ENCODE results near the gene SRRD.
"Not testable (repeated sequence)": the region's sequence is repeated elsewhere in the genome, so short reads cannot be mapped to it uniquely, and the experiment has no call there.

SRRD gene

DNA sequence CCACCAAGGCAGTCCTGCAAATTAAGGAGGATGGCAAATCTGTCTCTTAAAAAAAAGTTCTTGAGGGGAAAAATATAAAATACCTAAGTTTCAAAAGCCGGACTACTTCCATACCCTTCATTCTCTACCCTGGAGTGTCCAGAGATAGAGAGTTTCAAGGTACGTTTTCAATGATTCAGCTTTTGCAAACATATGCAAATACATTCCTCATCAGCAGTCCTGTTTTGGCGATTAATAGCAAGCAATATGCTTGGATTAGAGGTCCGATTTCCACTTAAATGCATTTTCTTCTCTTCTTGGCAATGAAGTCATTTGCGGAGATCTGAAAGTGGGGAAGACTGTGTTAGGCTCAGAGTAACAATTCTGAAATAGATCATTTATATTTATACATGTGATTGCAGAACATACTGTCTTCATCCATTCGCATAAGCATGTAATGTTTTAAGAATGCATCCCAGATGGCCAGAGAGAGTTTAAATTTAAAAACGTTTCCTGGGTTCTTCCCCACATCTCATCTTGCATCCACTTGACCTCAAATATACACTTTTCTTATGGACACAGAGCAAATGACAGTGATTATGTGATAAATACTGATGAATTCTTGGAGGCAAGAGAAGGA is 42.4 kb downstream of the SRRD start:
- DNase-seq: no peak

DNA sequence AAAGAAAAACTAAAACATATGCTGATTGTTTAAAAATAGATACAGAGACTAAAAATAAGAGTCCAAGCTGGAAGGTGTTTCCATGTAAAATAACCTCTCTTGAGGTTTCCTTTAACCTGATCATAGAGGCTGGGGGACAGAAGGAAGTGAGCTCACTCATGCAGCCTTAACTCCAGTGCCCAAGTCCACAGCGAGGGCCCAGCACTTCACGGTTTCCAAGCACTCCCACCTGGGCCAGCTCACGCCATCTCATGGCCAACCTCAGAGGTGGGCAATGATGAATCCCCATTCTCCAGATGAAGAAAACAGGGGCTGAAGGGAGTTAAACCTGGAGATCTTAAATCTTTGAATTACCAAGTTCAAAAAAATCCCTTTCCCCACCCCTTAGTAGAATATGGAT is 43.5 kb downstream of the SRRD start:
- no peak for DNase-seq

DNA sequence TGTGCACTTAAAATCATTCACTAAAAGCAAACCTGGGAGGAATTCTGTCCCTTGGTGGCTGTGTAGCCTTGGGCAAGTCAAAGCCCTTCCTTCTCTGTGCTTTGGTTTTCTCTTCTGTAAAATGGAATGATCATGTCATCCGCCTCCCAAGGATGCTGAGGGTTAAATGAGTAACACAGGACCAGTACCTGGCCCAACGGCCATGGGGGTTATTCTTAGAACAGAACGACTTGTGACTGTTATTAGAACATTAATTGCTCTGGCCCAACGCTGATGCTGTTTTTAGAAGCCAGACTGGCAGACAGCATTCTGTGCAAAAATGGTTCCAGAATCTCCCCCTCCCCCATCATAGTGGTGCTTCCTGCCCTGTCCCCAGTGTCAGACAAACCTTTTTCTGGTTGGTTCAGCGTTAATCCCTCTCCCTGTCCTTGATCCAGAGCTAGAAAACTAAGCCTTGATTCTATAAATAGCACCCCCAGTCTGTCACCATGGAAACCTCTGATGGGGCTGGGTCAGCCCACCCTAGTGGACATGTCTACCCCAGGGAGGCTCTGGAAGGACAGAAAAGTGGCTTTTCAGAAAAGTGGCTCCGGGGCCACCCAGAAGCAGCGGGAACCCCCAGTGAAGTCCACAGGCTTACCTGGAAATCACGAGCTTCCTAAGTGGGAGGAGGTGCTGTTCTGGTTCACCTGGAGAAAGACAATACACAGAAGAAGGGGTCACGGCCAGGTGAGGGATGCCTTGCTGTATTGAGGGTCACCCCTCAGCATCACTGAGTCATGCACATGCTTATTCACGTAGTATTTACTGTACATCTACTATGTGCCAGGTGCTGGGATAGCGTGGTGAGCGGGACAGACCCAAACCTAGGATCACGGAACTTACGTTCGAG is 44.1 kb downstream of the SRRD start:
- no peak for DNase-seq

DNA sequence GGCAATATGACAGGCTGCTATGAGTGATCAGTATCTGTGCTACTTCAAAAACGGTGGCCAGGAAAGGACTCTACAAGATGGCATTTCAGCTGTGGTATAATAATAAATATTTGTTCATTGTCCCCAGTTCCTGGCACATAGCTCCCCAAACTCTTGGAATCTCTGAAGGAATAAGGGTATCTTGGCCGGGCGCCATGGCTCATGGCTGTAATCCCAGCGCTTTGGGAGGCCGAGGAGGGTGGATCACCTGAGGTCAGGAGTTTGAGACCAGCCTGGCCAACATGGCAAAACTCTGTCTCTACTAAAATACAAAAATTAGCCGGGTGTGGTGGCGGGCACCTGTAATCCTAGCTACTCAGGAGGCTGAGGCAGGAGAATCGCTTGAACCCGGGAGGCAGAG is 44.8 kb downstream of the SRRD start:
- not testable (repeated sequence) for DNase-seq

DNA sequence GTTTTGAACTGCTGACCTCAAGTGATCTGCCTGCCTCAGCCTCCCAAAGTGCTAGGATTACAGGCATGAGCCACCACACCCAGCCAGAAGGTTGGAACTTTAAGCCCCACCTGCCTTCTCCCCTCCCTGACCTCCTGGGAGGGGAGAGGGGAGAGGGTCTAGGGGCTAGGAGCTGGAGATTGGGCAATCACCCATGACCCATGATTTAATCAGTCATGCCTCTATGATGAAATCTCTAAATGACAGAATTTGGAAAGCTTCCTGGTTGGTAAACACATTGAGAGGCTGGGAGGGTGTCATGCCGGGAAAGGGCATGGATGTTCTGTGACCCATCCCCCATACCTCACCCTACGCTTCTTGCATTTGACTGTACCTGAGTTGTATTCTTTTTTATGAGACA is 45.7 kb downstream of the SRRD start:
- DNase-seq: no peak

DNA sequence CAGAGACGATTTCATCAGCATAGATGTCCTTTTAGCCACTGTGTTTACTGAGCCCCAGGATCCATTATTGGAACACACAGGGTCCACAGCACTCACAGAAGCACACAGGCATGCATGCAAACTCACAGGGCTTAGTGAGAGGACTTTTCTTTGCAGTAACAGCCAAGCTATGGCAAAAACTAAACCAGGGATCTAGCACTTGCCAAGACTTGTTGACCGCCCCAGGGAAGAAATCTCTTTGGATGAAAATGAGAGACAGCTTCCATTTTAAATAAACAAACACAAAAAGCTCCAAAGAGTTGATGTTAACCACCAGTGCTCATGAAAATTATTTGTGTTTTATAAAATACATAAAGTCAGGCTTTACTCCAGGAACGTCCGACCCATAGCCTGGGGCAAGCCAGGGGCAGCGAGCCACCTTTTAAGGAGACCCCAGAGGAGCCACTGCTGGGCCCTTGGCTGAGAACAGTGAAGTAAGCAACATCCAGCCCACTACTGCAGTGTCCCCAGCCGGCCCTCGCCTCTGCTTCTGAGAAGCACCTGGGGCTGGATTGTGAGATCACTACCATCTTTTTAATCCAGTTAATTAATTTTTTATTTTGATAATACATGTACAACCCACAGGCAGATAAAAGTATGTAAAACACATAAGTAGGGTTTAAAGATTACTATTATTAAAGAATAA is 50.6 kb downstream of the SRRD start:
- DNase-seq: peak; percentile 7

DNA sequence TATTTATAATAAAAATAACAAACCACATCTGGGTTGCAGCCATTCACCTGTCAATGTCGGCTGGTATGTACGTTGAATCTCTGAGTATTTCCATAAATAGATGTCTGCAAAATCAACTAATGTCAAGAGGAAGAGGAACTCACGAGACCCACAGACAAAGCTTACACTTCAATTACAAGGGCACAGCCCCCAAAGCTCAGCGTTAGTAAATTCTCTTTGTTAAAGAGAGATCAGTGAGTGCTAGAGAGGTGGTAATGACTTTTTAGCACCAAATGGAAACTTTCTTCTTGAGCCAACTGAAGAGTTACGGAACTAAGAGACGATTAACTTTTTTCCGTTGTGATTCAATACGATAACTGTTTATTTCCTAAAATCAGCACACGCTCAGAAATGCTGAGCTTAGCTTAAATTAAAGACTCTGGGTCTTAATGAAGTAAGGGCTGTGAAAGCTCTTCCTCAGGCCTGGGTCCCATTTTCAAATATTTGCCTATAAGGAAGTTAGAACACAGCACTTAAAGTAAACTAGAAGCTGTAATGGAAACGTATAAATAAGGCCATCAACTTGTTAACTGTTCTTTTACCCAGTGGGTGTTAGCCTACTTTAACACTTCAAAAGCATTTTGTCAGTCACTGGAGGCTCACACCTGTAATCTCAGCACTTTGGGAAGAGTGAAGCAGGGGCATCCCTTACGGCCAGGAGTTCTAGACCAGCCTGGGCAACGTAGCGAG is 51.4 kb downstream of the SRRD start:
- DNase-seq: no peak

DNA sequence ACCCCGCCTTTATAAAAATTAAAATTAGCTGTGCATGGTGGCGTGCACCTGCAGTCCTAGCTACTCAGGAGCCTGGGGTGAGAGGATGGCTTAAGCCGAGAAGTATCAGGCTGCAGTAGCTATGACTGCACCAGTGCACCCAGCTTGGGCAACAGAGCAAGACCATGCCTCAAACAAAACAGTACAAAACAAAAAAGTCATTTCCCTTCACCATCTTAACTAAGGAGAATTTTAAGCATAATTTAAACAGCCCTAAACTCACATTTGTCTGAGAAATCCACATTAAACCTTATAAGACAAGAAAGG is 51.9 kb downstream of the SRRD start:
- DNase-seq: no peak

DNA sequence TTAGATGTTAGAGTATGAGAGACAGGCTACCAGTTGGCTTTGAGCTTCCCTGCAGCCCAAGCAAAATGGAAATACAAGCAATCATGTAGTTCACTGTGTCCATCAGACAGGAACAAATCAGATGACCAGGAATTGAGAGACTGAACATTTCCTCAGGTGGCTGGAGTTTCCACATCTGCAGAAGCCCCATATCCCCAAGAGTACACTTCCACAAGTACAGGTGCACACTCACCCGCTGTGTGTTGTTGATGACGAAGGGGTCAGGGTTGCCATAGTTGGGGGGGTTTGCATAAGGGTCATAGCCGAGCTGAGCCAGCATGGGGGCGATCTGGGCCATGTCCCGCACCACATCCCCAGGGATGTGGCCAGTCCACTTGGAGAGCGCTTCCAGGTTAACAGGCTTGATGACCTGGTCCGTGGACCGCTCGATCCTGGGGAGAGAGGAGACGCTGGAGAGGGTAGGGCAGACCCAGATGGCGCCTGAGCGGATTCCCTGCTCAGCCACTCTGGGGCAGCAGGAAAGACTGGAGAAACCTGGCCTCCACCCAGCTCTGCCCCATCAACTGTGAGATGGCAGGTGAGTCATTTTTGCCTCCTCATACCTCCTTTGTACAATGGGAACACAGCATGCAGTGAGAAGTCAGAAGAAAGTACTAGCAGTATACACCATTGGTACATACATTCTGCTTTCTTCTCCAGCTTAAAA is 52.5 kb downstream of the SRRD start:
- DNase-seq: no peak

DNA sequence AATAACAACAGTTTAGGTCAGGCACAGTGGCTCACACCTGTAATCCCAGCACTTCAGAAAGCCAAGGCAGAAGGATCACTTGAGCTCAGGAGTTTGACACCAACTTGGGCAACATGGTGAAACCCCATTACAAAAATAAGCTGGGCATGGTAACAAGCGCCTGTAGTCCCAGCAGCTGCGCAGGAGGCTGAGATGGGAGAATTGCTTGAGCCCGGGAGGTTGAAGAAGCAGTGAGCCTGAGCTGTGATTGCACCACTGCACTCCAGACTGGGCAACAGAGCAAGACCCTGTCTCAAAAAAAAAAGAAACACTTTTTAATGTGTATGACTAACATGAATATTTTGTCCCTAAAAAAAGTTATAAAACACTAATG is 53.1 kb downstream of the SRRD start:
- DNase-seq: no peak

DNA sequence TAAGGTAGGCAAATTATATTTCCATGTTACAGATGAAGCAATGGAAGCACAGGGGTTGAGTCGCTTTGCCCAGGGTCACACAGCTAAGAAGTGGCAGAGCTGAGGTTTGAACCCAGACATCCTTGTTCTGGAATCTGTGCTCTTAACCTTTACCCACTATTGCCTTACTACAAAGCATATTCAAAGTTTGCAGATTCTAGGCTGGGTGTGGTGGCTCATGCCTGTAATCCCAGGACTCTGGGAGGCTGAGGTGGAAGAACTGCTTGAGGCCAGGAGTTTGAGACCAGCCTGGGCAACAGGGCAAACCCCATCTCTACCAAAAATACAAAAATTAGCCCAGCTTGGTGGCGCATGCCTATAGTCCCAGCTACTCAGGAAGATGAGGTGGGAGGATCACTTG is 56.4 kb downstream of the SRRD start:
- no peak for DNase-seq

DNA sequence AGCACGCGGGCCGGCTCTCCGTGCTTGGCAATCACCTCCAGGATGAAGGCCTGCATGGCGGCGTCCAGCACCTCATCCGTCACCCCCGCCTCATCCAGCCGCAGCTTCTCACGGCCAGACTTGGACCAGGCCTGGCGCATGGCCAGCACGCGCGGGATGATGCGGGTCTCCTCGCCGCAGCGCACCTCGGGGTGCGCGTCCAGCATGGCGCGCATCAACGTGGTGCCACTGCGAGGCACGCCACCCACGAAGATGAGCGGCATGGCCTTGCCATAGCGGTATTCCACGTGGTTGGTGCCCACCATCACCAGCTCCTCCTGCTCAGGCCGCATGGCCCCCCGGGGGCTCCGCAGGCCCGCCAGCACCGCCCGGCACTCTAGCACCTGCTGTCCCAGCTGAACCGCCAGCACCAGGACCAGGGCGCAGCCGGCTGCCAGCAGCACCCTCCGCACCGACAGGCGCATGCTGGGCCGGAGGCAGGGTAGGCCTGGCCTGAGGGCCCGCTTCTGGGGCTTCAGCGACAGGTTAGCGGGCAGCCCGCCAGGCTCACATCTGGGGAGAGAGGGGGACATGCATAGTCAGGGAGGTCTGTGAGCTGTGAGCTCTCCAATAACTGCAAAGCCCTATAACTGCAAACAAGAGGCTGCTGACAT is 57.6 kb downstream of the SRRD start:
- no peak for DNase-seq

DNA sequence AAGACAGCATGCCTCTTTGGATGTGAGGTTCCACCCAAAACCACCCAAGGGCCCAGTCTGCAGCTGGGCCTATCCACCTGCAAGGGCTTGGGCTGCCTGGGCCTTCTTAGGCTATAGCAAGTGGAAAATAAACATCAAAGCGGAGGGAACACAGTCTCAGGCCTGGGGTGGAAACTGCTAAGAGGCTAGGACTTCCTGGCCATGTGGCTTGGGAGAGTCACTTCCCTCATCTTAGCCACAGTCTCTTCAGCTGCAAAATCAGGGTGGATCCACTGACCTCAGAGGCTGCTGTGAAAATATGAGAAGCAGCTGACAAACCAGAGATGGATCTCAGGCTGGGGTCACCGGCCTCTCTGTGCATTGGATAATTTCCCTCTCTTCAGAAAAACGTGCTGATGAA is 59.2 kb downstream of the SRRD start:
- DNase-seq: no peak

Data from NCI-H1048 (cell line).